ENCODE measurements around the gene TMBIM4.

Gene TMBIM4

DNA sequence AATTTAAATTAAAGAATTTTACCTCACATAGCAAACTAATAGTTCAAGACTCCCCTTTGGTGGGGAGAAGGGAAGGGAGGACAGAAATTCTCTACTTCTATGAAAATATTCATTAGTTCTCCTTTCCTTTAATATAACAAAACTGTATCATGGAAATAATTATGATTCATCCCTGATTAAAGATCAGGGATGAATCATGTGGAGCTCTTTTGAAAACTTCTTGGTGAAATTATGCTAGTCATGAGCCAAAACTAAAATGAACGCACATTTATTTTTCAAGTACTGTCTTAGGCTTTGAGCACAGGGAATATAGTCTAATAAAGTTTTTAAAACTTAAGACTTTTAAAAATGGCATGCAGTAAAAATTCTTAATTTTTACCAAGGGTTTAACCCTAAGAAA is 17.1 kb downstream of the TMBIM4 start:
- no peak for DNase-seq (ENCODE audit: low read depth)
- TF ChIP-seq, protein P1, sequence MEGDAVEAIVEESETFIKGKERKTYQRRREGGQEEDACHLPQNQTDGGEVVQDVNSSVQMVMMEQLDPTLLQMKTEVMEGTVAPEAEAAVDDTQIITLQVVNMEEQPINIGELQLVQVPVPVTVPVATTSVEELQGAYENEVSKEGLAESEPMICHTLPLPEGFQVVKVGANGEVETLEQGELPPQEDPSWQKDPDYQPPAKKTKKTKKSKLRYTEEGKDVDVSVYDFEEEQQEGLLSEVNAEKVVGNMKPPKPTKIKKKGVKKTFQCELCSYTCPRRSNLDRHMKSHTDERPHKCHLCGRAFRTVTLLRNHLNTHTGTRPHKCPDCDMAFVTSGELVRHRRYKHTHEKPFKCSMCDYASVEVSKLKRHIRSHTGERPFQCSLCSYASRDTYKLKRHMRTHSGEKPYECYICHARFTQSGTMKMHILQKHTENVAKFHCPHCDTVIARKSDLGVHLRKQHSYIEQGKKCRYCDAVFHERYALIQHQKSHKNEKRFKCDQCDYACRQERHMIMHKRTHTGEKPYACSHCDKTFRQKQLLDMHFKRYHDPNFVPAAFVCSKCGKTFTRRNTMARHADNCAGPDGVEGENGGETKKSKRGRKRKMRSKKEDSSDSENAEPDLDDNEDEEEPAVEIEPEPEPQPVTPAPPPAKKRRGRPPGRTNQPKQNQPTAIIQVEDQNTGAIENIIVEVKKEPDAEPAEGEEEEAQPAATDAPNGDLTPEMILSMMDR (IDR thresholded peaks at IDR 0.05; ENCODE audit: low read depth, low read length, missing control alignments): no peak
- H3K4me3 ChIP-seq (ENCODE audit: low read depth, low read length): no peak overlapping the region

DNA sequence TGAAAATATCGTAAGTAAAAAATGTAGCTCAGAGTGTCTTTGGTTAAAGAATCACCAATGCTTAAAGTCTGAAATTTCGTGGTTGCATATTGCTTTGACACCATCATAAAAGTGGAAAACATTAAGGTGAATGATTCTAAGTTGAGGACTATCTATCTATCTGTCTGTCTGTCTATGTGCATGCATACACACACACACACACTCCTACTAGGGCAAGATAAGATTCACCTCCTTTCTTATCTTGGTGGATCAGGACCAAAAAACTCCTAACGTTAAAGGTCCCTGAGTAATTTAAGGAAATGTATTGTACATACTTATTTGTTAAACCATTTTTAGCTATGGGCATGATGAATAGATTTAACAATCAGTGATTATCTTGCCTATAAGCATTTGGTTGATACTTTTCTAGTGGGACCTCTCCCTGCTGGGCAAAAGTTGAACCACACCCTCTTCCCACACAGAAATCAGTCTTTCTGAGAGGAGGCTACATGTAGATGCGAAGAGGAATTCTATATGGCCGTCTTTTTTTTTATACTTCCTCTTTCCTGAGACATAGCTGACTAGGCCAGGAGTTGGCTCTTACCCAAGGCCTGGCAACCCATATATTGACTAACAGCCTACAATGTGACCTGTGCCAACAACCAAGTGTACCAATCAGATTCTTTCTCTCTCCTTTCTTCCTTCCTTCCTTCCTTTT is 19.9 kb downstream of the TMBIM4 start:
- H3K4me3 ChIP-seq (ENCODE audit: low read depth, low read length): no peak overlapping the region
- no peak for DNase-seq (ENCODE audit: low read depth)
- TF ChIP-seq, protein P1 (IDR thresholded peaks at IDR 0.05; ENCODE audit: low read depth, low read length, missing control alignments): peak; percentile 25

DNA sequence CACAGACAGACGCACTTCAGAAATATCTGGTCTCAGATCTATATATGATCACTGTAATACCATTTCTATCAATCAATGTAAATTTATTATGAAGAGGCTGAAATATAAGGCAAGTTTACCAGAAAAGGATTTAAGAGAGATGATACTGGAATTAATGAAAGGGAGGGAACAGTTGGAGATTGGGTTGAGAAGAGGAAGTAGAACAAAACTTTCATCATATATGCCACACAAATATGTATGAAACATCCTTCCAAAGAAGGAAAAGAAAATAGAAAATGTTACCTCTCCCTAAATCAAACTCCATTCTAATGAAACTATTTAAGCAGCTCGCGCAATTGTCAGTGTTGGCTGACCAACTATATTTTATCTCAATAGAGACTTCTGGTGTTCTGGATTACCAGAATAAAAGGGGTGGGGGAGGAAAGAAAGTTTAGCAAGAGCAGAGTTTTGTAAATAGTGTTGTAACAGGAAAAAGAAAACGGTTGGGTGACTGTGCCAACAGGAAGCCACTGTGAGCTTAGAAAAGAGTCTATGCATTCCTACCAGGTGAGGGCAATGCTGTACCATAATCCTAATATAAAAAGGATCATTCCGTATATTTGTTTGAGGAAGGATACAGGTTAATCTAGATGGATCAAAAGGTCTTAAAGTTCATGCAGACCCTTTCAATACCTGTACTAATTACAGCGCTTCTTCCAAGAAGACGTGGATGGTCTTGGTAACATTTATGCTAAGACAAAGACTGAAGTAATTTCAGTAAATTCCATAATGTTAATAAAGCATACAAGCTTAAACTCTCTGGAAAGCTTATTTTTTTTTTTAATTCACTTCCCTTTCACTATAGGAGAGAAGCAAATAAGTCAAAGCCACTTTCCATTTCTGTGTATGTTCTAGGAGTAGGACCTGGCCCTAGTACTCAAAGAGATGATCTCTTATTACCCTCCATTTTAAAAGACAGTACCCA is 24.7 kb downstream of the TMBIM4 start:
- TF ChIP-seq, protein P1 (IDR thresholded peaks at IDR 0.05; ENCODE audit: low read depth, low read length, missing control alignments): peak; percentile 39
- DNase-seq (ENCODE audit: low read depth): no peak
- H3K4me3 ChIP-seq (ENCODE audit: low read depth, low read length): no peak overlapping the region

DNA sequence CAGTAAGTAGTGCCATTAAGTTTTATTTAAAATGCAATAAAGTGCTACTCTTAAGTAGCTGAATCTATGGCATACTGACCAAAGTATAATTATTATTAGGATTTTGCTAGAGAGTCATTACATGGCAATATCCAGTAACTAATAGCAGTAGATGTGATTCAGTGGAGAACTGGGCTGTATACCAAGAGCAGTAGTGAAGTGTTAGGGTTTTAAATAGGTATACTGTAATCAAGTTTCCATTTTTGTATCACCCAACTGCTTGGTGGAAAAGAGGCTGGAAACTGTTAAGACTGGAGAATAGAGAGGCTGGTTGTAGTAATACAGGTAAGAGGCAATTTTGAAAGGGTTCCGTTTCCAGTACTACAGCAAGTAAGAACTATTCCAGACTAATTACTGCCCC is 25.9 kb downstream of the TMBIM4 start:
- TF ChIP-seq, protein P1 (IDR thresholded peaks at IDR 0.05; ENCODE audit: low read depth, low read length, missing control alignments): no peak
- H3K4me3 ChIP-seq (ENCODE audit: low read depth, low read length): no peak overlapping the region
- no peak for DNase-seq (ENCODE audit: low read depth)

DNA sequence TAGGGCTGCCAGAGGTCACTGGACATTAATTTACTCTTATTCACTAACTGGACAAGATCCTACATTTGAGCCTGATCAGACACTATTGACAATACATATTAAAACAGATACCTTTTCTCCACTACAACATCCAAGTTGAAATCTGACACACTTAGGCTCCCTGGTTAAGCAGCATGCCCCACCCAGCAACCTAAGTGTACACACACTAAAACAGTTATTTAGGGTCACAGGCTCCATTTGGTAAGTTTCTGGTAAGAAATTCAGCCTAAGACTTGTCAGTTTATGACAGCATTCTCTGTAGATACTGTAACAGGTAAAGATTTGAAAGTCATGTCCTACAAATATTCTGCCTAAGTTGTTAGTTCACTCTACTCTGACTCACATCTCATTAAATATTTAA is 27.0 kb downstream of the TMBIM4 start:
- TF ChIP-seq, protein P1 (IDR thresholded peaks at IDR 0.05; ENCODE audit: low read depth, low read length, missing control alignments): no peak
- DNase-seq (ENCODE audit: low read depth): no peak
- H3K4me3 ChIP-seq (ENCODE audit: low read depth, low read length): no peak overlapping the region

DNA sequence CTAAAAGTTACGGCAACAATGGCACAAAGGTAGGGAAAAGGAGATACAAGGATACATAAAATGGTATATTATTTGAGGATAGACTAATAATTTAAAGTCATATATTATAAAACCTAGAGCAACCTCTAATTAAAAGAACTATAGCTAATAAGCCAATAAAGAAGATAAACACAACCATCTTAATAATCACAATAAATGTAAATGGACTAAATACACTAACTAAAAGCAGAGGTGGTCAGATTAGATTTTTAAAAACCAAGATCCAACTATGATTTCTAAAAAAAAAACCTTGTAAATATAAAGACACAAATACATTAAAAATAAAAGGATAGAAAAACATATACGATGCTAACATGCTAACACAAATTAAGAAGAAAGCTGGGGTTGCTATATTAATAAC is 28.5 kb downstream of the TMBIM4 start:
- H3K4me3 ChIP-seq (ENCODE audit: low read depth, low read length): no peak overlapping the region
- no peak for DNase-seq (ENCODE audit: low read depth)
- TF ChIP-seq, protein P1 (IDR thresholded peaks at IDR 0.05; ENCODE audit: low read depth, low read length, missing control alignments): no peak

Data from GM12864 (cell line).